GM12892 (cell line): ENCODE measurements around the gene WDR38.

Experiments used
- POLR2AphosphoS5 ChIP-seq: IDR thresholded peaks from 2 replicates; pipeline ENCODE4 v1.6.1; 2011; ENCODE audit warnings: low read depth, low read length, control low read depth
- TAF1 ChIP-seq: IDR thresholded peaks from 2 replicates; pipeline ENCODE4 v1.6.1; 2011; ENCODE audit warnings: low read depth, mild to moderate bottlenecking, control low read depth, low read length, borderline replicate concordance

GRCh38 chr9:124877021-124877782 is 23.9 kb downstream of the WDR38 start:
- TF ChIP-seq TAF1 (no peak), POLR2AphosphoS5 (no peak)
